WTC11 (cell line): ENCODE results near the gene TLCD3B. TPM values are rescaled to one million over a fixed set of nuclear protein-coding genes. Genes with fewer than 3 reads are reported as not detected.

ENCODE experiments used
- ATAC-seq: fragments of 200-7000 bp; cut with Tn5 transposase; 2 replicates; pipeline ENCODE4 v1.10.0; 2021; ENCODE audit warnings: mild to moderate bottlenecking, moderate library complexity
- CTCF ChIA-PET: fragments of 300-600 bp; sonication (Branson Sonifier 250); formaldehyde crosslinking; loops from one replicate; lab custom pipeline; 2021; ENCODE audit warnings: antibody characterized with exemption; lab: Charles Lee
- POLR2A ChIA-PET: fragments of 350-600 bp; sonication (Branson Sonifier 250); formaldehyde crosslinking; loops from one replicate; lab custom pipeline; 2021; ENCODE audit warnings: antibody characterized with exemption; lab: Charles Lee
- DNase-seq: peaks from one replicate; pipeline ENCODE4 v3.0.0; 2021; ENCODE audit warnings: low spot score
- H3K27ac Mint-ChIP-seq: 2 replicates; pipeline ENCODE4 v1.8.0; 2021; ENCODE audit warnings: mixed read lengths
- H3K27me3 Mint-ChIP-seq: 2 replicates; pipeline ENCODE4 v1.8.0; 2021; ENCODE audit warnings: low read depth, mild to moderate bottlenecking, moderate library complexity, mixed read lengths
- H3K36me3 Mint-ChIP-seq: 2 replicates; pipeline ENCODE4 v1.8.0; 2021; ENCODE audit warnings: mixed read lengths
- H3K4me1 Mint-ChIP-seq: 2 replicates; pipeline ENCODE4 v1.8.0; 2022; ENCODE audit warnings: mixed read lengths
- H3K4me3 Mint-ChIP-seq: 2 replicates; pipeline ENCODE4 v1.8.0; 2021; ENCODE audit warnings: mild to moderate bottlenecking, moderate library complexity, mixed read lengths
- H3K9me3 Mint-ChIP-seq: 2 replicates; pipeline ENCODE4 v1.8.0; 2021; ENCODE audit warnings: mixed read lengths
- ATF6 ChIP-seq: sonication (generic); formaldehyde crosslinking; IDR thresholded peaks from 2 replicates; pipeline ENCODE4 v1.8.1; 2023; ENCODE audit warnings: mild to moderate bottlenecking, missing genetic modification reagents
- CREB1 ChIP-seq: sonication (generic); formaldehyde crosslinking; IDR thresholded peaks from 2 replicates; pipeline ENCODE4 v1.8.0; 2023; ENCODE audit warnings: mild to moderate bottlenecking, missing genetic modification reagents
- CTCF ChIP-seq: fragments of 200-600 bp; IDR thresholded peaks from 2 replicates; pipeline ENCODE4 v1.8.0; 2022; ENCODE audit warnings: antibody characterized with exemption
- E2F4 ChIP-seq: sonication (generic); formaldehyde crosslinking; IDR thresholded peaks from 2 replicates; pipeline ENCODE4 v1.8.1; 2022; ENCODE audit warnings: low read depth, mild to moderate bottlenecking, moderate library complexity, missing genetic modification reagents, borderline replicate concordance
- HMGXB4 ChIP-seq: sonication (generic); formaldehyde crosslinking; IDR thresholded peaks from 2 replicates; pipeline ENCODE4 v1.8.1; 2023; ENCODE audit warnings: mild to moderate bottlenecking, moderate library complexity, missing genetic modification reagents
- NR3C1 ChIP-seq: sonication (generic); formaldehyde crosslinking; conservative IDR thresholded peaks from 2 replicates; pipeline ENCODE4 v1.8.1; 2023; ENCODE audit warnings: low read depth, mild to moderate bottlenecking, missing genetic modification reagents
- PRDM15 ChIP-seq: sonication (generic); formaldehyde crosslinking; IDR thresholded peaks from 2 replicates; pipeline ENCODE4 v1.8.0; 2022; ENCODE audit warnings: missing genetic modification reagents
- PREB ChIP-seq: sonication (generic); formaldehyde crosslinking; IDR thresholded peaks from 2 replicates; pipeline ENCODE4 v1.8.1; 2022; ENCODE audit warnings: mild to moderate bottlenecking, missing genetic modification reagents, moderate library complexity, borderline replicate concordance
- ZMAT4 ChIP-seq: fragments of 250-450 bp; sonication (Bioruptor Pico); IDR thresholded peaks from 2 replicates; pipeline ENCODE4 v1.9.0; 2021; ENCODE audit warnings: mild to moderate bottlenecking
- ZNF416 ChIP-seq: fragments of 250-450 bp; sonication (Bioruptor Pico); IDR thresholded peaks from 2 replicates; pipeline ENCODE4 v1.9.0; 2021; ENCODE audit warnings: mild to moderate bottlenecking, inconsistent platforms
- total RNA-seq: library from RNA; stranded (reverse); gene quantifications from 3 replicates; pipeline ENCODE4 v1.2.3, GENCODE V29; 2021

The TLCD3B gene
- total RNA-seq, 1 experiment from 2014 or later: 28.1 TPM

GRCh38 chr16:30003670-30004423 is 27.2 kb downstream of the TLCD3B start (continued):
- TF ChIP-seq E2F4 (CRISPR knock-in tag) (no peak), PRDM15 (CRISPR knock-in tag) (no peak)

- no peak for TF ChIP-seq PREB (CRISPR knock-in tag)
- TF ChIP-seq ATF6 (CRISPR knock-in tag): no peak
- no peak for TF ChIP-seq CREB1 (CRISPR knock-in tag)
- TF ChIP-seq ZMAT4 (CRISPR knock-in tag): no peak
- no peaks in the 10 kb centered on the region for H3K9me3 Mint-ChIP-seq
- DNase-seq (no peak), ATAC-seq (no peak)
- CTCF ChIA-PET: interaction anchor here (1.0 to 1.3 kb wide), 2 partner anchors 27 to 154 kb away, joined by 3 to 5 read pairs; no protein-coding TSS in a partner anchor
- POLR2A ChIA-PET: interaction anchor here (0.6 to 1.3 kb wide), 2 partner anchors 29 to 319 kb away, joined by 3 read pairs; partner anchors contain the start of gene TLCD3B
- H3K27ac Mint-ChIP-seq: peak overlapping the region; percentile 63
- no peaks in the 10 kb centered on the region for H3K27me3 Mint-ChIP-seq
- H3K4me3 Mint-ChIP-seq: no peak overlapping the region
- peaks cover 15% of the 10 kb centered on the region for H3K36me3 Mint-ChIP-seq
- H3K4me1 Mint-ChIP-seq: peaks cover 13% of the 10 kb centered on the region
These were observed 28.3 kb downstream of the TLCD3B start for GRCh38 chr16:30002614-30003346.

- CTCF ChIA-PET: interaction anchor here (0.5 to 1.6 kb wide), 25 partner anchors 9 to 367 kb away, joined by 3 to 23 read pairs (median 4); partner anchors contain the start of genes ASPHD1, DOC2A, KCTD13 and PAGR1
- ATAC-seq (peak; percentile 31), DNase-seq (peak; percentile 77)
- Mint-ChIP-seq H3K27ac (no peak overlapping the region; the same call in 1 of the 2 replicates), H3K9me3 (no peaks in the 10 kb centered on the region), H3K27me3 (no peaks in the 10 kb centered on the region), H3K4me1 (peaks cover 17% of the 10 kb centered on the region), H3K36me3 (peaks cover 18% of the 10 kb centered on the region), H3K4me3 (peak overlapping the region; percentile 24; the same call in 1 of the 2 replicates)
- POLR2A ChIA-PET: interaction anchor here (1.3 kb wide), 1 partner anchor 31 kb away, joined by 3 read pairs; the partner anchor contains the start of gene TLCD3B
- TF ChIP-seq HMGXB4 (CRISPR knock-in tag): 0 out of 2 replicates have a peak, but pooled peaks have one; percentile 38
- TF ChIP-seq CTCF: 0 out of 2 replicates have a peak, but pooled peaks have one; percentile 33
- TF ChIP-seq PREB (CRISPR knock-in tag): no peak
- TF ChIP-seq NR3C1: no peak
- TF ChIP-seq ZNF416 (CRISPR knock-in tag): no peak
These were observed 30.1 kb downstream of the TLCD3B start for GRCh38 chr16:30000735-30001631.
